Esophagus muscularis mucosa (tissue), 4 donors: ENCODE results near the gene KIF26B. TPM values are rescaled to one million over a fixed set of nuclear protein-coding genes. Genes with fewer than 3 reads are reported as not detected.

Experiments used
- DNase-seq: peaks from one replicate; pipeline ENCODE4 v3.0.0-alpha.2; 2017; ENCODE audit errors: extremely low spot score
- H3K27ac ChIP-seq, 4 donors: fragments of 200-600 bp; sonication (generic); replicated peaks in 1 of 4; 1 replicate in 3 of 4; 2 replicates in 1 of 4; pipeline ENCODE4 v1.5.1; 2016 to 2019; ENCODE audit warnings: mild to moderate bottlenecking in 1 of 4
- H3K27me3 ChIP-seq, 4 donors: fragments of 200-600 bp; sonication (generic); one replicate each; pipeline versions ENCODE4 v1.5.1 to v1.6.0; 2016 to 2019
- H3K36me3 ChIP-seq, 4 donors: fragments of 200-600 bp; sonication (generic); one replicate each; pipeline ENCODE4 v1.5.1; 2016 to 2019
- H3K4me1 ChIP-seq, 4 donors: fragments of 200-600 bp; sonication (generic); one replicate each; pipeline ENCODE4 v1.5.1; 2016 to 2019
- H3K4me3 ChIP-seq, 4 donors: fragments of 200-600 bp; sonication (generic); 1 replicate in 2 of 4; 2 replicates in 2 of 4; pipeline ENCODE4 v1.5.1; 2016 to 2019; ENCODE audit warnings: mild to moderate bottlenecking in 4 of 4, moderate library complexity in 1 of 4
- H3K9me3 ChIP-seq, 4 donors: fragments of 200-600 bp; sonication (generic); 1 replicate in 3 of 4; 2 replicates in 1 of 4; pipeline ENCODE4 v1.5.1; 2016 to 2019
- EP300 ChIP-seq: sonication (generic); formaldehyde crosslinking; IDR thresholded peaks from one replicate; pipeline ENCODE4 v1.6.1; 2017; ENCODE audit warnings: antibody characterized with exemption
- POLR2A ChIP-seq: fragments of 450-650 bp; IDR thresholded peaks from one replicate; pipeline ENCODE4 v1.6.1; 2017; ENCODE audit warnings: antibody characterized with exemption, moderate library complexity, mild to moderate bottlenecking, low read depth
- POLR2AphosphoS5 ChIP-seq, 2 donors: sonication (generic); formaldehyde crosslinking; IDR thresholded peaks; one replicate each; pipeline ENCODE4 v1.6.1; 2017; ENCODE audit warnings: antibody characterized with exemption in 2 of 2
- WGBS: methylation state at CpG from one replicate; pipeline ENCODE4 v1.1.5; 2018; 5-methylcytosine and 5-hydroxymethylcytosine counted together
- intact Hi-C: fragments of 100-400 bp; cut with DNase I; formaldehyde crosslinking; loops from one replicate; pipeline ENCODE4 v1.15.1; 2023
- total RNA-seq, 4 donors: library from RNA; depleted of rRNA; stranded (reverse); fragments of >200 nt; gene quantifications; one replicate each; pipeline versions ENCODE4 v1.1.0 to v1.2.1, GENCODE V29; 2016
- TF ChIP-seq, protein P1 (sequence below), 3 experiments: fragments of 200-600 bp in 2 of 3; fragments of 450-650 bp in 1 of 3; sonication (generic) in 2 of 3; IDR thresholded peaks; one replicate each; pipeline ENCODE4 v1.5.1; 2017 to 2019; ENCODE audit warnings: antibody characterized with exemption in 3 of 3, mild to moderate bottlenecking in 2 of 3, moderate library complexity in 1 of 3

Gene KIF26B
- total RNA-seq, 4 donors from 2014 or later = 0.13 to 3.7 (median 1.3) TPM

GRCh38 chr1:245453541-245453940, 298.8 kb downstream of the KIF26B start:
- Histone ChIP-seq H3K4me1 (peaks cover 0 to 11% (median 10%) of the 10 kb centered on the region in 4 donors), H3K27ac (no peak overlapping the region), H3K27me3 (no peaks in the 10 kb centered on the region), H3K36me3 (no peaks in the 10 kb centered on the region), H3K4me3 (no peak overlapping the region), H3K9me3 (no peaks in the 10 kb centered on the region)
- TF ChIP-seq POLR2AphosphoS5 (IDR thresholded peaks at IDR 0.05) = no peak
- no peak for TF ChIP-seq POLR2A
- TF ChIP-seq EP300 = no peak
- TF ChIP-seq, protein P1, sequence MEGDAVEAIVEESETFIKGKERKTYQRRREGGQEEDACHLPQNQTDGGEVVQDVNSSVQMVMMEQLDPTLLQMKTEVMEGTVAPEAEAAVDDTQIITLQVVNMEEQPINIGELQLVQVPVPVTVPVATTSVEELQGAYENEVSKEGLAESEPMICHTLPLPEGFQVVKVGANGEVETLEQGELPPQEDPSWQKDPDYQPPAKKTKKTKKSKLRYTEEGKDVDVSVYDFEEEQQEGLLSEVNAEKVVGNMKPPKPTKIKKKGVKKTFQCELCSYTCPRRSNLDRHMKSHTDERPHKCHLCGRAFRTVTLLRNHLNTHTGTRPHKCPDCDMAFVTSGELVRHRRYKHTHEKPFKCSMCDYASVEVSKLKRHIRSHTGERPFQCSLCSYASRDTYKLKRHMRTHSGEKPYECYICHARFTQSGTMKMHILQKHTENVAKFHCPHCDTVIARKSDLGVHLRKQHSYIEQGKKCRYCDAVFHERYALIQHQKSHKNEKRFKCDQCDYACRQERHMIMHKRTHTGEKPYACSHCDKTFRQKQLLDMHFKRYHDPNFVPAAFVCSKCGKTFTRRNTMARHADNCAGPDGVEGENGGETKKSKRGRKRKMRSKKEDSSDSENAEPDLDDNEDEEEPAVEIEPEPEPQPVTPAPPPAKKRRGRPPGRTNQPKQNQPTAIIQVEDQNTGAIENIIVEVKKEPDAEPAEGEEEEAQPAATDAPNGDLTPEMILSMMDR (IDR thresholded peaks at IDR 0.05) = no peak
- intact Hi-C loops = no loop called here
- 90% methylated on average over 4 of the region's 4 CpGs for WGBS
- DNase-seq = no peak

DNA sequence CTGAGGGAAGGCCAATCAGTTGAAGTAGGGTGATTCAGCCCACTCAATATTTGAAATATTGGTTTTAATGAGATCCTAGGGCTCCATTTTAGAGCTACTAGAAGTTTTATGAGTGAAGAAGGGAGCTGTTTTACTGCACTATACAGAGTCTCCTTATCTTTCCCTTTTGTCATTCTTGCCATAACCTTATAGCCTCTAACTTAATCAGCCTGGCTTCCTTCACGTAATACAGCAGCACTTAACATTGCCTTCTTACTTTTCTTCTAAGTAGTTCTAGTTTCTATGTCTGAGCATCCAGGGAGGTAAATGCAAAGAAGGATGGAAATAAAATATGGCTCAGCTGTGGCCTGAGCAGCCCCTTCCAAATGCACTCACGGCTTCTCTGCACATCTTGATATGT, 299.3 kb downstream of the KIF26B start:
- no peak for DNase-seq
- no peak for TF ChIP-seq POLR2AphosphoS5 (IDR thresholded peaks at IDR 0.05)
- TF ChIP-seq POLR2A = no peak
- TF ChIP-seq, protein P1 (IDR thresholded peaks at IDR 0.05) = no peak
- no peak for TF ChIP-seq EP300
- Histone ChIP-seq H3K27me3 (no peaks in the 10 kb centered on the region), H3K9me3 (no peaks in the 10 kb centered on the region), H3K36me3 (no peaks in the 10 kb centered on the region), H3K4me3 (no peak overlapping the region), H3K4me1 (peaks cover 0 to 6% (median 4%) of the 10 kb centered on the region in 4 donors), H3K27ac (no peak overlapping the region)
- intact Hi-C loops = no loop called here
- 94% methylated on average over 2 of the region's 2 CpGs for WGBS

DNA sequence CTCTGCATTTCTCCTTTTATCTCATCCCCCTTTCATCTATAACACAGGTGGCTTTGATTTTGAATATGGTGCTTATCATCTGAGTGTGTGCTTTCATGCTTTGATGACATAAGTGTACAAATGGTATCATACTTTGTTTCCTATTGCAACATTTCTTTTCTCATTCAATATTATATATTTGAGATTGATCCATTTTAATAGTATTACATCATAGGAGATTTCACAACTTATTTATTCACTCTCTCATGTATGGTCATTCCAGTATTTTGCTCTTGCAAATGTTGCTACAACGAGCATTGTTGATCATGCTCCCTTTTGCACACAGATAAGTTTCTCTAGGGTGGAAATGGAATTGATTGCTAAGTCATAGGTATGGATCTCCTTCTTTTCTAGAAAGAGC, 302.8 kb downstream of the KIF26B start:
- 100% methylated on average over 1 of the region's 1 CpG for WGBS
- no peak for DNase-seq
- H3K9me3 ChIP-seq = no peaks in the 10 kb centered on the region
- no peaks in the 10 kb centered on the region for H3K36me3 ChIP-seq
- TF ChIP-seq POLR2A (no peak), EP300 (no peak), POLR2AphosphoS5 (IDR thresholded peaks at IDR 0.05) (no peak)
- TF ChIP-seq, protein P1 (IDR thresholded peaks at IDR 0.05) = no peak
- H3K27me3 ChIP-seq = peaks cover 0 to 8% (median 0%) of the 10 kb centered on the region in 4 donors
- no peak overlapping the region for H3K27ac ChIP-seq
- no peak overlapping the region for H3K4me3 ChIP-seq
- H3K4me1 ChIP-seq = no peaks in the 10 kb centered on the region
- intact Hi-C loops = no loop called here

GRCh38 chr1:245458234-245458633, 303.4 kb downstream of the KIF26B start:
- peaks cover 0 to 8% (median 0%) of the 10 kb centered on the region in 4 donors for H3K27me3 ChIP-seq
- H3K36me3 ChIP-seq = no peaks in the 10 kb centered on the region
- no peak for DNase-seq
- TF ChIP-seq, protein P1 (IDR thresholded peaks at IDR 0.05) = no peak
- TF ChIP-seq EP300 = no peak
- TF ChIP-seq POLR2A = no peak
- no peak for TF ChIP-seq POLR2AphosphoS5 (IDR thresholded peaks at IDR 0.05)
- H3K9me3 ChIP-seq = no peaks in the 10 kb centered on the region
- H3K27ac ChIP-seq = no peak overlapping the region
- H3K4me1 ChIP-seq = no peaks in the 10 kb centered on the region
- H3K4me3 ChIP-seq = no peak overlapping the region
- WGBS = 85% methylated on average over 7 of the region's 7 CpGs
- intact Hi-C loops = no loop called here

DNA sequence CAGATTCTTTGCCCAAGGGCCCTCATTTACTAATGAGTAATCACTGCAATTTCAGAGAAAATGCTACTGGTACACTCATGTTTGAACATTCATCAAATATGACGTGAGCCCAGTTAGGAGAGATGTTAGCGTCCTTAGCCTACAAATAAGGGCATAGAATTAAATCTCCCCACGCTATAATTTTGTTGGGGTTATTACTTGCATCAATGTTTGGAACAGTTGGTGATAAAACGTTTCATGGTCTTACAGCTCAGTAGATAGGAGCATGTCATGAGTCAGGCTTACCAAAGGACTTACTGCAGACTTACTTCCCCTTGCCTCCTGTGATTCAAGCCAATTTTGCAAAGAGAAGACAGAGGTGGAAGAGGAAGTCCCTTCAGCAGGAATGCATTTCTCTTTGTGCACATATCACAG, 304.0 kb downstream of the KIF26B start:
- no peak for TF ChIP-seq POLR2A
- TF ChIP-seq, protein P1 (IDR thresholded peaks at IDR 0.05) = no peak
- TF ChIP-seq POLR2AphosphoS5 (IDR thresholded peaks at IDR 0.05) = no peak
- TF ChIP-seq EP300 = no peak
- intact Hi-C loops = no loop called here
- Histone ChIP-seq H3K4me3 (no peak overlapping the region), H3K27me3 (peaks cover 0 to 8% (median 0%) of the 10 kb centered on the region in 4 donors), H3K4me1 (no peaks in the 10 kb centered on the region), H3K9me3 (no peaks in the 10 kb centered on the region), H3K36me3 (no peaks in the 10 kb centered on the region), H3K27ac (no peak overlapping the region)
- no peak for DNase-seq
- WGBS = 79% methylated on average over 4 of the region's 4 CpGs
